Superior temporal gyrus (tissue), 1 donor: ENCODE data around the gene GRID1.
"Not testable (repeated sequence)": the region's sequence is repeated elsewhere in the genome, so short reads cannot be mapped to it uniquely, and the experiment has no call there.

Experiments used
- DNase-seq: peaks from one replicate; pipeline ENCODE4 v3.0.0-alpha.2; 2016; ENCODE audit errors: extremely low spot score

The GRID1 gene

DNA sequence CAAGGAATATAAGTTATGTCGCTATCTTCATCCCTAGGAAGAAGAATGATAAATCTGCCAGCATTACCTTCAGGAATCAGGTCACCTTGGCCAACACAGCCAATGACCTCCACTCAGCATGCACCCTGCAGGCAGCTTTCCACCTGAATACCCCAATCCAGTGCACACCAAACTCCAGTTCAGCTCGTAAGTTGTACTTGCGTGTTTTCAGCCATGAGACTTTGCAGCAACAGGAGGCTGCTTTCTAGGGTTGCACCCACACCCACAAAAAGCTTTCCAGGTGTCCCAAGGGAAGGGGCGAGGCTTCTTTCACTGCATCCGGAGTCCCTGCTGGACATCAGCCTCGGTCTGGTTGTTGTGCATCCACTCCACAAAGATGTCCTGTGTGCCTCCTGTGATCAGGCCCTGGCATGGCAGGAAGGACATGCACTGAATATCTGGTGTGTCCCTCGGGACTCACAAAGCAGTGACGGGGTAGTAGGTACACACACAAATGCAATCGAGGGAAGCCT is 282.9 kb downstream of the GRID1 start:
- DNase-seq = no peak

DNA sequence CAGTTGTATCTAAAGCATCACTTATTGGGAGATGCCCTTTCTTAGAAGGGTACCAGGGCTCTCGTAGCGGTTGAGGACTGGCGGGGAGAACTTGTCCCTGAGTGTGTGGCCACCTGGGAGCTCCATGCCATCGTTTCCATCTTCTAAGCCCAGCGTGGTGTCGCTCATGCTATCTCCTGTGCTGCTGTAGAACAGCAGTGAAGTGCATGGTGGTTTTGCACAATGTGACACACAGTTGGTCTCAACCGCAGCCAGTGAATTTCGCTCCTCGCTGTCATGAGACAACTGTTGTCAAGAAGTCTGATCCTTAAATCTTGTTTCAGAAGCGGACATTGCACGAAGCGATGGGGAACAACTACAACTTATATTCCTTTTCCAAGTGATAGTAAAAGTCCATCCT is 283.4 kb downstream of the GRID1 start:
- no peak for DNase-seq

DNA sequence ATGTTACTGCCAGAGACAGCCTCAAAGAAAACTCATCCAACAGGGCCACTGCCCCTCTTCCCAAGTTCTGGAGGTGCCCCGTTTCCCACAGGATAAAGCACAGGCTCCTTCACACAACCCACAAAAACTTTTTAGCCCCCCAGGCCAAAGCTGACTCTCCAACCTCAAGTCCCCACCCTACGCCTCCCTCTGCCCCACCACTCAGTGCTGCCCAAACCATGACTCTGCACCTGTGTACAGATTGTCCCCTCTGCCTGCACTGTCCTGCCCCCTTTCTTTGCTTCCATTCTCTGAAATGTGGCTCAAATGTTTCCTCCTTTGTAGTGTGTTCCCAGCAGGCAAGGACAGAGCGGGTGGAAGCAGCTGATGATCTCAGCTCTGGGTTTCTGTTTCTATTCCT is 284.0 kb downstream of the GRID1 start:
- DNase-seq = no peak

DNA sequence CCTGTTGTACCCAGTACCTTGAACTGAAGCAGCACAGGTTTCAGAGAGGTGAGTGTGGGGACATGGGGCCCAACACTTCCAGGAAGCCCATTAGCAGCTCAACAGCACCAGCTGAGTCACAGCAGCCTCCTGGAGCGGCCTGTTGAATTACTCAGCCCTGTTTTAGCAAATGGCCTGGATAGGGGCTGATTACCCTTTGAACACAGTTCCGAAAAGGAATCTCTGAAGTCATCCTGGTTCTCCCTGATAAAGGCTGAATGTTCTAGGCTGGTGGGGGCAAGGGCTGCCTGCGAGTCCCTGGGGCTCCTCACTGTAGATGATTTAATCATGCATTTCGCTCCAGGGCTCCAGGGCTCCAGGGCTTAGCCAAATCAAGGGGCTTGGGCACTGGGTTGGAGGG is 287.5 kb downstream of the GRID1 start:
- no peak for DNase-seq

DNA sequence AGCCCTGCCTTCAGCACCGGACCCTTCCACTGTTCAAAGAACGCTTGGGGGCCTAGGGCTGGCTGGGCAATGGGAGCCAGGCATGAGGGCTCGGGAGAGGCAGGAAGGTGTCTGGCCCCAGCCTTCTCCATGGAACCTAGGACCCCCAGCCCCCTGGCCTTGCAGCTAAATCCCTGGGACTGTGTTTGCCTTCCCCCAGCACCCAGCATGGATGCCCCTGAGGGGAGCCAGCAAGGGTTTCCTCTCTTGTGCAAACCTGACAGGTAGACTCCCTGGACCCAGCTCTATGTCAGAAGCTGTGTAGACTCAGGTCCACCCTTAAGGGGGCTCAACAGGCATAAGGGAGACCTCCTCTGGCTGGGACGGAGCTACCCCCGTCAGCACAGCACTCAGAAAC is 288.0 kb downstream of the GRID1 start:
- DNase-seq = no peak

DNA sequence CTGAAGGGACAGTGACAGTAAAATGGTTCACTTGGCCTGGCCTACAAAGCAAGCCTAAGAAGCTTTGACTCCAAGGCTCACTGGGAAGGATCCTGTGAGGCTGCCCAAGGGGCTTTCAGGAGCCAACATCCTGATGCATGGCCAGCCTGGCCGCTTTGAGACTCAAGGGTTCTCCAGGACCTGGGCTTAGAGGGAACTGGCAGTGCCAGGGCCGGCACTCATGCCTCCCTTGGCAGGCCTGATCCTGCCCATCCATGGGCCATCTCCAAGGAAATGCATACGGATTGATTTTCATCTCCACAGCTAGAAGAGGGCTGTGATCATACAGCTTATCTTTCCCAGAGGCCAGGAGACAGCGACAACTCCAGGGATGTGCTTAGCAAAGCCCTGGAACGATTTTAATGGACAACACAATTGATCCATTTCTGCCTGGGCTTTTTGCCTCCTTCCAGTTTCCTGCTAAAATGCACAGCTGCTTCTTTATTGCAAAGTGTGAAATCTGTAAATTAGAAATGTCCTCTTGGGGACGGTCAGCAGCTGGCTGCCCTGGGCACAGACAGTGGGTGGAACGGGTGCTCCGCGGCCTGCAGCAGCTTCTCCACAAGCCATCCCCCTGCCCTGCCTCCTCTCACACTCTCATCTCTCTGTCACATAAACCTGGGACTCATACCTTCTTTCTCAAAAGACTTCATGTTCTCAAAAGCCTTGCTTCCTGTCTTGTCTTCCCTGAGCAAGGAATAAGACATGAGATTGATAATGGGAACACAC is 288.5 kb downstream of the GRID1 start:
- no peak for DNase-seq

DNA sequence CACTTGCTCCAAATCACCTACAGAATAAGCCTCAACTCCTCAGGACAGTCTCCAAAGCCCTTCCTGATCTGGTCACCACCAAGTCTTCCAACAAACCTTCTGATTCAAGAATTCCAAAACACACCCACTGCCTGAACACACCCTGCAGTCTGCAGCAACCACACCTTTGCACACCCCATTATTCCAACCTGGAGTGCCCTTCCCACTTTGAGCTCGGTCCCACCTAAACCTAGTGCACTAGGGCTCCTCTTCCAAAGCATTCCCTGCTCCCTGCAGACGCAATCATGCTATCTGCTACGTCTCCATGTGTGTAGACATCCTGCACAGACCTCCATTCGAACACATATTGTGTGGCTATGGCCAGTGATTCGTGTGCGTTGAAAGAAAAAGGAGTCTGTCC is 289.3 kb downstream of the GRID1 start:
- no peak for DNase-seq

DNA sequence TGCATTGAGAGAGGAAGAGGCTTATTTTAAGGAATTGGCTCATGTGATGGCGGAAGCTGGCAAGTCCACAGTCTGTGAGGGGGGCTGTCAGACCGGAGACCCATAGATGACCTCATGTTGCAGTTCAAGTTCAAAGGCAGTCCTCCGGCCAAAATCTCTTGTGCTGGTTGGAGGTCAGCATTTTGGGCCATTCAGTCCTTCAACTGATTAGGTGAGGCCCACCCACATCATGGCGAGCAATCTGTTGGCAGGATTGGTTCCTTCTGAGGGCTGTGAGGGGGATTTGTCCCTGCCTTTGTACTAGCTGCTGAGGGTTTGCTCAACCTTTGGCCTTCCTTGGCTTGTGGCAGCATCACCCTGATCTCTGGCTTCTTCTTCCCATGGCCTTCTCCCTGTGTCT is 290.1 kb downstream of the GRID1 start:
- DNase-seq = not testable (repeated sequence)

DNA sequence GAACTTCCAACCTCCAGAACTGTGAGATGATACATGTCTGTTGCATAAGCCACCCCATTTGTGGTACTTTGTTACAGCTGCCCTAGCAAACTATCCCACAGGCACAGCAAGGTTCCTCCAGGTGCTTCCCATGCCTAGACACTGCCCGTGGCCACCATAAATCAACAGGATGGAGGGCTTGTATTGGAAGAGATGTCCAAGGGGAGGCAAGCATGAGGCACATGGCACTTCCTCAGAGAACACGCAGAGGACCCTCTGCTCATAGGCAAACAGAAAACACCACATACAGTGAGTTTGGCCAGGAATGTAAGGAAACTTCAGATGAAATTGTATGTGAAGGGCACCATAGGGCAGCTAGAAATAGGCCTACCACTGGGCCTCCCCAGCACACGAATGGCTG is 291.1 kb downstream of the GRID1 start:
- no peak for DNase-seq

DNA sequence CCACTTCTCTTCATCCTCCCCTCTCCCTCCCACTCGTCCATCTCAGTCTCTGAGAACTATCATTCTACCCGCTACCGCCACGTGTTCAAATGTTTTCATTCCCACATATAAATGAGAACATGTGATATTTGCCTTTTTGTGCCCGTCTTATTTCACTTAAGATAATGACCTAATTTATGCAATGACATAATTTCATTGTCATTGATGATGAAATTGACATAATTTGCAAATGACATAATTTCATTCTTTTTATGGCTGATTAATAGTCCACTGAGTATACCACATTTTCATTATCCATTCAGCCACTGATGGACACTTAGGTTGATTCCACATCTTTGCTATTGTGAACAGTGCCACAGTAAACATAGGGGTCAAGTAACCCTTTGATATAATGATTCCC is 292.3 kb downstream of the GRID1 start:
- DNase-seq = no peak

DNA sequence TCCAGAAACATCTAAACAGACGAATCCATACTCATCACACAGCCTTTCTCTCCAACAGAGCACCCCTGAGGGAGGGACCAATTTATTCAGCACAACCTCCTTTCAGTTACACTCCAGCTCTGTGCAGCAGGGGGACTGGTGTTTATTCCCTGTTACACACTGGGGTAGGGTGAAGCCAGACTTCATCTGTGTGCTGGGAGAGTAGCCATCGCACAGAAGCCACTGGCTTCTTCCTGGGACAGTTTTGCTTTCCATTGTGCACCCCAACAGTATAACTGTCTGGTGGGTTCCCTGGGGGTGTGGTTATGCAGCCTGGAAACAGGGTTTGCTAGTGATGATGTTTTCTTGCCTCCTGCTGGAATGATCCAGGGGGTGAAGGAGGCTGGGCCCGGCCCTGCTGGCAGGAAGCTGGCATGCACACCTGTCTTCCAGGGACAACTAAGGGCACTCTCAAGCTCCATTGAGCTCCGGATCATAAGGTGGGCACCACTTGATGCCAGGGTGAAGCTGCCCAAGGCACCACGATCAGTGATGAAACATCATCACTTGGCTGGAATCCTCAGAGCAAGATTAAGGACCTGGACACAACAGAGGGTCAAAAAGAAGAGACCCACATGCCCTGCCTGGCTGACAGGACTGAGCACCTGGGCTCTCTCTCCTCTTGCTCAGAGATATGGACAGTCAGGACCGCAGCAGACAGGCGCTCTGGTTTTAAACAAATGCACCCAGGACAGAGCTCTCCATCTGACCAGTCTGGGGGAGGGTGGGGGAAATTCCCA is 293.2 kb downstream of the GRID1 start:
- no peak for DNase-seq

DNA sequence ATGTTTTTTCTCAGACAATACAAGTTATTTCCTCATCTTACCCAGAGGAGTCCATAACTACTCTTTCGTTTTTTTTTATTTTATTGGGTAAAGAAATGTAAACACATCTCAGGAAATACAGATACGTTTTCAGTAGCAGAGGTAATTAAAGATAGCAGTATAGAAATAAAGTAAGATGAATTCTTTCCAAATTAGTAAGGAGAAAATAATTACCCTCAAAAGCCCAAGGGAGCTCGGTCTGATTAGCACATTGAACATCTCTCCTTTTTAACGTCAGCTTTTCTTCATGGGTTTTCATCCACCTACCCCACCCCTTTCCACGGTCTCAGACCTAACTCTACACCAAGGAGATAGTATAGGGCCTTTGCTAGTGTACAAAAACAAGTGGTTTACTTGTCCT is 294.2 kb downstream of the GRID1 start:
- DNase-seq = no peak

DNA sequence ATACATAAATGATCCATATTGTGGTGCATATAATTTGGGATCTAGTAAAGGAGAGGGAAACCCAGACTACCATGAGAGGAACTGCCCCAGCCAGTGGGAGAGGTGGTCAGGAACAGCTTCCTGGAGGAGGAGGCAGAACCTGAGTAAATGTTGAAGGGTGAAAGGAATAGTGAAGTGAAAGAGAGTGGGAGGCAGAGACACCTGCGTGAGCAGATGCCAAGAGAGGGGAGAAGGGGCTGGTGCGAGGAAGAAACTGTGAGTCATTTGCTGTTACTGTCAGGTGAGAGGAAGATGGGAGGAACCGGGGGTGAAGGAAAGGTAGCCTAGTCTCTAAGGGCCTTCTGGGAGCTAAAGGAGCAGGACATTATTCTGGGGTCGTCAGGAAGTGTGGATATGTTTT is 294.8 kb downstream of the GRID1 start:
- no peak for DNase-seq

DNA sequence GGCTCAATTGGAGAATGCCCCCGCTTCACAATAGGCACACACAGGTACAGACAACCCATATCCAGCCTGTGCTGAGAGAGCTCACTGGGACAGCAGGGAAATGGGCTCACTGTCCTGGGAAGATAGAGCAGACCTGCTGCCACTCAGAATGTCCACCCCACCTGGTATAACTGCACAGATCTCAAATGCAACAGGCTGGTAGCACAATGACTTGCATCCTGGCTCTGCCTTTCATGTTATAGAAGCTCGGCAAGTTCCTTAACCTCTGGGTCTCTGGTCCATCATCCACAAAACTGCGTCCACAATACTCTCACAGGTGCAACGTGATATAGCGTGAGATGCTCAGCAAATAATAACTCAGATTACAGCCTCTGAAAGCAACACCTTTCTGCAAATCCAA is 295.4 kb downstream of the GRID1 start:
- no peak for DNase-seq

DNA sequence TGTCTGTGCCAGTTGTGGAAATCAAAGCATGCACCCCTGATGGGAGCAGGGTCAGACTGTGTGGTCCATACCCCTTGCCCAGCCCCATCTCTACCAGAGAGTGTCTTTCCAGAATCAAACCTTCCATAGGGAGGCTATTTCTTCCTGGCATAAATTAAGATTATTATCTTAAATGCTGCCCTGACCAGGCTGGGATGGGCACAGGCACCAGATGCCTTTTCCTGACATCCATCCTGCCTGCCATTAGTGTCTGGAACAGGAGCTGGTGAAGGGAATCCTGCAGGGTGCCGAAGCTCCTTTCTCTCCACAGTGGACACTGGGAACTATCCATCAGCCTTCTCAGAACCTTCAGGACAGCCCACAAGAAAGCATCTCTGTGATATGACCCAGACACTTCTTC is 296.3 kb downstream of the GRID1 start:
- DNase-seq = no peak

DNA sequence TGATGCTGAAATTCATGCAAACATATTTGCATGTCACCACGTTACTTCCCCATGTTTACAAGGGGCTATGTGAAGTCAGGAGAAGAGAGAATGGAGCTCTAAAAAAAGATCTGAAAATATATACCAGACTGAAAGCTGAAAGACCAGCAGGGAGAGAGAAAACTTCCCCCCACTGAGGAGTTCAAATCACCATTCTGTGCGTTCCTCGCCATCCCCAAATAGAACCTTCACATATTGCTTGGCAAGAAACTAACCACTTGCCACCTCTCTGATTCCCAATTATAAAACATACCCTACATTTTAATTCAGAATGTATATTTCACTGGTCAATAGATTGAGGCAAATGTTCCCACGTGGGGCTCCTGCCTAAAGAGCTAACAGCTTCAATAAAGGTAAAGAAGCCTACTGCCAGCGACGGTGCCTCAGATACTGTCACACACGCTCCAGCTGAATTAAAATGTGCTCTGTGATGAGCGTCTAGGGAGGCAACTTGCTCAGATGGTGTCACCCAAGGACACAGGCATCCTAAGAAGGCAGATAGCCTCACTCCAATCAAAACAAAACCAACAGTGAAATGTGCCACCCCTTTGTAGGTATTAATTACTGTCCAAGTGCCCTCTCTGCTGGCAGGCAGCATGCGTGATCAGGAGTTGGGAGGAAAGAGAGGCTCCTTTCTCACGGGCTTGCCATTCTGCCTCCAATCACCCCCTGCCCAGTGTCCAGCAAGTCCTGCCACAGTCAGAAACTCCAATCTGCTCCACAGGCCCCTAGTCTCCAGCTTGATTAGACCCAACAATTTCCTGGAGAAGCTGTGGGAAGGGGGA is 298.2 kb downstream of the GRID1 start:
- no peak for DNase-seq

DNA sequence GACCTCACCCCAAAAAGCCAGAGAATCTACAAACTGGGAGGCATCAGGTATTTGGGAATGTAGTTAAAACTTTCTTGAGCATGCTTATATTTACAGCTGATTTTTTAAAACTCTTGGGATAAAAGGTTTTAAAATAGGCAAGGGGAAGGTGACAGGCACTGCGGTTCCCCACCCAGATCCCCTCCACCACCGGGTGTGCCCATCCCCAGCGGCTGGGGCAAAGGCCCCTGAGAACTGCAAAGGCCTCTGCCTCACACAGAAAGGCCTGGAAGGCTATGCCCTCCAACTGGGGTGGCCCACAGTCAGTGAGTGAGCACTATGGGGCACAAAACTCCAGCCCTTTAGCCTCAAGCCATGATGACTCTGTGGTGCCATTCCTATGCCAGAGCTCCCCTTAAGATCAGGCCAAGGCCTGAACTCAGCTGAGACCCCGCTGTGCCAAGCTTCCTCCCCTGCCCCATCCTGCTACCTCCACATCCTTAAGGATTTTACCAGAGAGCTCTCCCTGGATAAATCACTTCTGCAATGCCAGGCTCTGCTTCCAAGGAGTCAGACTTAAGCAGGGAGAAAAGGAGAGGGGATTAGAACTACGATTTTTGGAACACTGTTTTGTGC is 299.1 kb downstream of the GRID1 start:
- no peak for DNase-seq

DNA sequence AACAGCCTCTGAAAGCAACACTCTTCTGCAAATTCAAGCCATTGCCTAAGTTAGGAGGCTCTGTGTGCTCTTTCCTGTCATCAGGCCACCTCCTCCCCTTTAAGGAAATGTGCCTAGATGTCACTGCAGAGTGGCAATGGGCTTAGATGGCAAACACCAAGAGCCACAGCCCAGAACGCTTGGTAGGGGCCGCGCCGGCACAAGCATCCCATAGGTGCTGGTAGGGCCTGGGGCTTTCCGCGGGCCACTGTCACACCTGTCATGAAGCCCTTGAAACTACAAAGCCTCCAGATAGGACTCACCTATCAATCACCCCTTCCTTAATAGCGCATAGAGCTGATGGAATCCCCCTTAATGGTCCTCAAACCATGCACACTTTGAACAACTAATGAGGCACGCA is 299.9 kb downstream of the GRID1 start:
- DNase-seq = no peak

DNA sequence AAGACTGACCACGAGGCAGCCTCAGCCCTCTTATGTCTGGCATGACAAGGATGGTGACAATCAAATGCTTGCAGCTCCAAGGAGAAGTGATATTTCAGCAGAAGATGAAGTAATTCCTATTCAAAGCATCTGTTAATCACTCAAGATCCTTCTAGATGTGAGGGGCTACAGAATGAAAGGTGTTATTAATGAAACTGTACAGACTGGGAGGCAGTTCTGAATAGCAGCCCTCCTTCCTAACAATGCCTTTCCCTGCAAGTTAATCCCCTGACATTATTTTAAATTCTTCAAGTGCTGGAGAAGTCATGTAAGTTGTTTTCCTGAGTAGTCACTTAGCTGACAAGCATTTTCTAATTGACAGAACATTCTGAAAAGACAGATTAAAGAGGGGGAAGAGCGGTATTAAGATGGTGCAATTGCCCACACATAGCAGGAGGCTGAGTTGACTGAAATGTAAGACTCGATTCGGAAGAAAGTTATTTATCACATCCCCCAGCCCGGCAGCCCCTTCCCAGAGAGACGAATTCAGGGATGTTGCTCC is 300.8 kb downstream of the GRID1 start:
- no peak for DNase-seq

DNA sequence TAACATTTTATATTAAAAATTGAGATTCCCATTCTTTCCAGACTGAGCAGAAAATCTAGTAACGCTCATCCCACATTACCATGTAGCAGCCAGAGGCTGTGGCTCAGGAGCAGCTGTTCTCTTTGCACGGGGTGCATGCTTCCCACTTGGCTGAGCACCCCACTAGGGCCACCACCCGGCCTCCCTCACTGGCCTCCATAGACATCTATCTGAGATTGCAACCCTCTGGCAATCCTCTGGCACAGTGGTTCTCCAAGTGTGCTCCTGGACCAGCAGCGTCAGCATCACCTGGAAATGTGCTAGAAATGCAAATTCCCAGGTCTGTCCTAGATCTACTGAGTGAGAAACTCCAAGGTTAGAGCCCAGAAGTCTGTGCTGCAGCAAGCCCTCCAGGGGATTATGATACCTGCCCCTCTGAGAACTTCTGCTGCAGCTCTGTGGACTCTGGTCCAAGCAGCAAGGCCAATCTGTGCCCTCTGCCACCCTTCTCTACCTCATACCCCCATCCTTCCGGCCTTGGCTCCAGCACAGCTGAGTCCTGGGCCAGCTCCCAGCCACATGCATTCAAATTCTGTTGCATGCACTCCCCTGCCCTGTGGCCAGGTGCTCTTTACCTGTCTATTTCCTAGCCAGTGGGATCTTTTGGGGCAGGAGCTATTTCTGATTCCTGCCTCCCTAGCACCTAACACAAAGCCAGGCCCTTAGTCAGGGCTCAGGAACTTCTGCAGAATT is 301.5 kb downstream of the GRID1 start:
- no peak for DNase-seq

DNA sequence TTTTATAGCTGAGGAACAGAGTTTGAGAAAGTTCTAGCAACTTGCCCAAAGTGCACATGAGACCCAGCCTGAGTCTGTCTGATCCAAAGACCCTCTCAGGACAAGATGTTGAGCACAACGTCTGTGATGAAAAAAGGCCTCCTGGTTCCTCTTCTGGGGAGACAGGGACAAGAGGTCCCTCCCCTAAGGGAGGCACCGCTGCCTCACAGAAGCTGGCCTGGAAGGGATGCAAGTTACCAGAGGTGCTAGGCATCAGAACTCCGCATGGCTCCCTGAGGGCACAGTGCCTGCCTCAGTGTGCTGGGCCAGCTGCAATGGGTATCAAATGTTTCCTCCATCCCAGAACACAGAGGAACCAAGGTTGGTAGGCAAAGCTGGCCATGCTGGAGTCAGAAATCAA is 302.4 kb downstream of the GRID1 start:
- no peak for DNase-seq
